IPS-15b (cell line): ENCODE measurements around the gene GRIK4.
A peak's percentile ranks its signal among the peaks of the same experiment; 100 is the strongest.

Experiments
- H3K27me3 ChIP-seq: one replicate; pipeline ENCODE4 v1.6.1; 2013; ENCODE audit warnings: low read length; ENCODE audit not compliant: control insufficient read depth, insufficient read depth
- H3K36me3 ChIP-seq: one replicate; pipeline ENCODE4 v1.6.1; 2013; ENCODE audit warnings: low read length; ENCODE audit not compliant: control insufficient read depth, insufficient read depth
- H3K4me1 ChIP-seq: one replicate; pipeline ENCODE4 v1.6.1; 2013; ENCODE audit warnings: mild to moderate bottlenecking, low read length; ENCODE audit not compliant: control insufficient read depth, insufficient read depth
- H3K4me3 ChIP-seq: one replicate; pipeline ENCODE4 v1.5.1; 2013; ENCODE audit warnings: low read depth, low read length
- H3K9ac ChIP-seq: one replicate; pipeline ENCODE4 v1.6.1; 2013; ENCODE audit warnings: low read depth, mild to moderate bottlenecking, low read length
- H3K9me3 ChIP-seq: one replicate; pipeline ENCODE4 v1.6.1; 2013; ENCODE audit warnings: mild to moderate bottlenecking, low read length; ENCODE audit not compliant: control insufficient read depth, insufficient read depth

Gene GRIK4

GRCh38 chr11:120645639-120646038, 134.1 kb downstream of the GRIK4 start:
- Histone ChIP-seq H3K27me3 (peaks cover 90% of the 10 kb centered on the region), H3K4me1 (peaks cover 17% of the 10 kb centered on the region), H3K4me3 (peak overlapping the region; percentile 6), H3K36me3 (peaks cover 2% of the 10 kb centered on the region), H3K9me3 (no peaks in the 10 kb centered on the region), H3K9ac (no peak overlapping the region)

- no peak overlapping the region for H3K9ac ChIP-seq
- peaks cover 95% of the 10 kb centered on the region for H3K27me3 ChIP-seq
- peak overlapping the region; percentile 0 for H3K4me3 ChIP-seq
- H3K4me1 ChIP-seq, result peaks cover 17% of the 10 kb centered on the region
- H3K36me3 ChIP-seq, result peaks cover 2% of the 10 kb centered on the region
- H3K9me3 ChIP-seq, result no peaks in the 10 kb centered on the region
Observed at GRCh38 chr11:120646206-120646605, 134.7 kb downstream of the GRIK4 start.

GRCh38 chr11:120647681-120648080, 136.1 kb downstream of the GRIK4 start:
- no peak overlapping the region for H3K9ac ChIP-seq
- peaks cover 17% of the 10 kb centered on the region for H3K4me1 ChIP-seq
- H3K4me3 ChIP-seq, result no peak overlapping the region
- no peaks in the 10 kb centered on the region for H3K9me3 ChIP-seq
- H3K27me3 ChIP-seq, result peaks cover 87% of the 10 kb centered on the region
- peaks cover 2% of the 10 kb centered on the region for H3K36me3 ChIP-seq

- H3K4me3 ChIP-seq, result no peak overlapping the region
- H3K9ac ChIP-seq, result no peak overlapping the region
- peaks cover 78% of the 10 kb centered on the region for H3K27me3 ChIP-seq
- H3K4me1 ChIP-seq, result peaks cover 17% of the 10 kb centered on the region
- H3K36me3 ChIP-seq, result no peaks in the 10 kb centered on the region
- H3K9me3 ChIP-seq, result no peaks in the 10 kb centered on the region
Observed at GRCh38 chr11:120648771-120649170, 137.2 kb downstream of the GRIK4 start.

GRCh38 chr11:120649316-120649715, 137.8 kb downstream of the GRIK4 start:
- Histone ChIP-seq H3K4me3 (no peak overlapping the region), H3K9me3 (no peaks in the 10 kb centered on the region), H3K27me3 (peaks cover 72% of the 10 kb centered on the region), H3K36me3 (no peaks in the 10 kb centered on the region), H3K9ac (no peak overlapping the region), H3K4me1 (peaks cover 15% of the 10 kb centered on the region)

- Histone ChIP-seq H3K36me3 (no peaks in the 10 kb centered on the region), H3K9ac (no peak overlapping the region), H3K27me3 (peaks cover 52% of the 10 kb centered on the region), H3K9me3 (no peaks in the 10 kb centered on the region), H3K4me3 (no peak overlapping the region), H3K4me1 (no peaks in the 10 kb centered on the region)
Observed at GRCh38 chr11:120651396-120651795, 139.8 kb downstream of the GRIK4 start.

- peaks cover 48% of the 10 kb centered on the region for H3K27me3 ChIP-seq
- no peak overlapping the region for H3K9ac ChIP-seq
- H3K4me1 ChIP-seq, result no peaks in the 10 kb centered on the region
- H3K36me3 ChIP-seq, result no peaks in the 10 kb centered on the region
- no peaks in the 10 kb centered on the region for H3K9me3 ChIP-seq
- no peak overlapping the region for H3K4me3 ChIP-seq
Observed at GRCh38 chr11:120651836-120652235, 140.3 kb downstream of the GRIK4 start.

- Histone ChIP-seq H3K4me3 (no peak overlapping the region), H3K36me3 (no peaks in the 10 kb centered on the region), H3K9ac (no peak overlapping the region), H3K27me3 (peaks cover 38% of the 10 kb centered on the region), H3K9me3 (no peaks in the 10 kb centered on the region), H3K4me1 (no peaks in the 10 kb centered on the region)
Observed at GRCh38 chr11:120652705-120653335, 141.3 kb downstream of the GRIK4 start.

- Histone ChIP-seq H3K27me3 (peaks cover 10% of the 10 kb centered on the region), H3K4me3 (no peak overlapping the region), H3K36me3 (no peaks in the 10 kb centered on the region), H3K9ac (no peak overlapping the region), H3K4me1 (no peaks in the 10 kb centered on the region), H3K9me3 (no peaks in the 10 kb centered on the region)
Observed at GRCh38 chr11:120655589-120655988, 144.0 kb downstream of the GRIK4 start.

GRCh38 chr11:120657306-120658070, 145.9 kb downstream of the GRIK4 start:
- no peaks in the 10 kb centered on the region for H3K4me1 ChIP-seq
- H3K9ac ChIP-seq, result no peak overlapping the region
- H3K9me3 ChIP-seq, result no peaks in the 10 kb centered on the region
- no peak overlapping the region for H3K4me3 ChIP-seq
- no peaks in the 10 kb centered on the region for H3K36me3 ChIP-seq
- H3K27me3 ChIP-seq, result no peaks in the 10 kb centered on the region

GRCh38 chr11:120658071-120658423, 146.5 kb downstream of the GRIK4 start:
- H3K36me3 ChIP-seq, result no peaks in the 10 kb centered on the region
- H3K4me3 ChIP-seq, result no peak overlapping the region
- H3K9me3 ChIP-seq, result no peaks in the 10 kb centered on the region
- no peaks in the 10 kb centered on the region for H3K4me1 ChIP-seq
- no peak overlapping the region for H3K9ac ChIP-seq
- no peaks in the 10 kb centered on the region for H3K27me3 ChIP-seq

GRCh38 chr11:120659076-120659475, 147.5 kb downstream of the GRIK4 start:
- Histone ChIP-seq H3K9ac (no peak overlapping the region), H3K27me3 (no peaks in the 10 kb centered on the region), H3K4me3 (no peak overlapping the region), H3K9me3 (no peaks in the 10 kb centered on the region), H3K4me1 (no peaks in the 10 kb centered on the region), H3K36me3 (no peaks in the 10 kb centered on the region)
